HEK293 (cell line): ENCODE measurements around the gene PAX7.

Experiments used
- CTCF ChIA-PET: fragments of 350-600 bp; formaldehyde crosslinking; extraction: SDS; loops from one replicate; lab custom pipeline; 2021; ENCODE audit warnings: antibody characterized with exemption; lab: Yijun Ruan, JAX
- POLR2A ChIA-PET: fragments of 300-600 bp; formaldehyde crosslinking; extraction: SDS; loops from one replicate; lab custom pipeline; 2020; ENCODE audit warnings: antibody characterized with exemption, inconsistent platforms; lab: Yijun Ruan, JAX
- H3K27ac ChIP-seq: fragments of 200-500 bp; sonication (Bioruptor generic); 2 replicates; pipeline ENCODE4 v1.5.1; 2014; ENCODE audit warnings: low read depth, low read length, control low read depth, inconsistent platforms; ENCODE audit errors: extremely low read depth
- H3K36me3 ChIP-seq, 2 experiments: fragments of 200-500 bp in 1 of 2; sonication (Bioruptor generic) in 1 of 2; 1 replicate in 1 of 2; 2 replicates in 1 of 2; pipeline ENCODE4 v1.5.1; 2014 to 2017; ENCODE audit warnings: inconsistent platforms in 2 of 2, low read length in 2 of 2; ENCODE audit not compliant: control insufficient read depth in 2 of 2, insufficient read depth in 1 of 2
- H3K4me1 ChIP-seq: fragments of 200-500 bp; sonication (Bioruptor generic); 2 replicates; pipeline ENCODE4 v1.5.1; 2014; ENCODE audit warnings: mild to moderate bottlenecking, low read length, inconsistent platforms; ENCODE audit not compliant: control insufficient read depth, insufficient read depth
- H3K4me3 ChIP-seq: 2 replicates; pipeline ENCODE4 v1.5.1; 2011; ENCODE audit warnings: low read depth, mild to moderate bottlenecking, control low read depth, low read length, moderate library complexity
- H3K9me3 ChIP-seq: fragments of 200-500 bp; sonication (Bioruptor generic); 2 replicates; pipeline ENCODE4 v1.5.1; 2014; ENCODE audit warnings: low read depth, low read length, inconsistent platforms; ENCODE audit not compliant: control insufficient read depth, insufficient read depth
- MZF1 ChIP-seq: fragments of 450-650 bp; formaldehyde crosslinking; IDR thresholded peaks from 2 replicates; pipeline ENCODE4 v1.5.1; 2017; ENCODE audit warnings: missing biosample characterization, missing genetic modification characterization, borderline replicate concordance
- PRDM1 ChIP-seq: fragments of 450-650 bp; formaldehyde crosslinking; IDR thresholded peaks from 2 replicates; pipeline ENCODE4; 2016; ENCODE audit warnings: missing biosample characterization, missing genetic modification characterization
- ZBTB11 ChIP-seq: fragments of 450-650 bp; formaldehyde crosslinking; conservative IDR thresholded peaks from 2 replicates; pipeline ENCODE4 v1.5.1; 2016; ENCODE audit warnings: low read depth, missing biosample characterization, missing genetic modification characterization
- ZBTB44 ChIP-seq: fragments of 450-650 bp; IDR thresholded peaks from 2 replicates; pipeline ENCODE4 v1.5.1; 2018; ENCODE audit warnings: missing biosample characterization, mild to moderate bottlenecking, missing genetic modification characterization
- ZBTB49 ChIP-seq: fragments of 450-650 bp; formaldehyde crosslinking; IDR thresholded peaks from 2 replicates; pipeline ENCODE4 v1.5.1; 2016; ENCODE audit warnings: missing biosample characterization, missing genetic modification characterization, low read depth
- ZBTB8A ChIP-seq: fragments of 450-650 bp; formaldehyde crosslinking; IDR thresholded peaks from 2 replicates; pipeline ENCODE4 v1.5.1; 2016; ENCODE audit warnings: missing biosample characterization, missing genetic modification characterization
- ZNF391 ChIP-seq: fragments of 450-650 bp; formaldehyde crosslinking; IDR thresholded peaks from 2 replicates; pipeline ENCODE4 v1.5.1; 2016; ENCODE audit warnings: low read depth, missing biosample characterization, missing genetic modification characterization, borderline replicate concordance
- ZNF585B ChIP-seq: fragments of 450-650 bp; formaldehyde crosslinking; IDR thresholded peaks from 2 replicates; pipeline ENCODE4 v1.5.1; 2016; ENCODE audit warnings: missing biosample characterization, missing genetic modification characterization
- ZNF600 ChIP-seq: fragments of 450-650 bp; formaldehyde crosslinking; IDR thresholded peaks from 2 replicates; pipeline ENCODE4 v1.5.1; 2016; ENCODE audit warnings: missing biosample characterization, missing genetic modification characterization
- ZNF621 ChIP-seq: fragments of 450-650 bp; formaldehyde crosslinking; IDR thresholded peaks from 2 replicates; pipeline ENCODE4 v1.5.1; 2017; ENCODE audit warnings: missing biosample characterization, missing genetic modification characterization
- ZNF654 ChIP-seq: fragments of 450-650 bp; formaldehyde crosslinking; IDR thresholded peaks from 2 replicates; pipeline ENCODE4 v1.5.1; 2016; ENCODE audit warnings: low read depth, missing biosample characterization, missing genetic modification characterization
- ZNF670 ChIP-seq: fragments of 450-650 bp; formaldehyde crosslinking; IDR thresholded peaks from 2 replicates; pipeline ENCODE4 v1.5.1; 2016; ENCODE audit warnings: missing biosample characterization, missing genetic modification characterization, low read depth
- TF ChIP-seq, protein P1 (sequence below): fragments of 450-650 bp; formaldehyde crosslinking; IDR thresholded peaks from 2 replicates; pipeline ENCODE4 v1.5.1; 2016; ENCODE audit warnings: missing biosample characterization, missing genetic modification characterization
- TF ChIP-seq, protein P2 (sequence below): fragments of 450-650 bp; formaldehyde crosslinking; IDR thresholded peaks from 2 replicates; pipeline ENCODE4 v1.5.1; 2016; ENCODE audit warnings: missing biosample characterization, missing genetic modification characterization

Gene PAX7

DNA sequence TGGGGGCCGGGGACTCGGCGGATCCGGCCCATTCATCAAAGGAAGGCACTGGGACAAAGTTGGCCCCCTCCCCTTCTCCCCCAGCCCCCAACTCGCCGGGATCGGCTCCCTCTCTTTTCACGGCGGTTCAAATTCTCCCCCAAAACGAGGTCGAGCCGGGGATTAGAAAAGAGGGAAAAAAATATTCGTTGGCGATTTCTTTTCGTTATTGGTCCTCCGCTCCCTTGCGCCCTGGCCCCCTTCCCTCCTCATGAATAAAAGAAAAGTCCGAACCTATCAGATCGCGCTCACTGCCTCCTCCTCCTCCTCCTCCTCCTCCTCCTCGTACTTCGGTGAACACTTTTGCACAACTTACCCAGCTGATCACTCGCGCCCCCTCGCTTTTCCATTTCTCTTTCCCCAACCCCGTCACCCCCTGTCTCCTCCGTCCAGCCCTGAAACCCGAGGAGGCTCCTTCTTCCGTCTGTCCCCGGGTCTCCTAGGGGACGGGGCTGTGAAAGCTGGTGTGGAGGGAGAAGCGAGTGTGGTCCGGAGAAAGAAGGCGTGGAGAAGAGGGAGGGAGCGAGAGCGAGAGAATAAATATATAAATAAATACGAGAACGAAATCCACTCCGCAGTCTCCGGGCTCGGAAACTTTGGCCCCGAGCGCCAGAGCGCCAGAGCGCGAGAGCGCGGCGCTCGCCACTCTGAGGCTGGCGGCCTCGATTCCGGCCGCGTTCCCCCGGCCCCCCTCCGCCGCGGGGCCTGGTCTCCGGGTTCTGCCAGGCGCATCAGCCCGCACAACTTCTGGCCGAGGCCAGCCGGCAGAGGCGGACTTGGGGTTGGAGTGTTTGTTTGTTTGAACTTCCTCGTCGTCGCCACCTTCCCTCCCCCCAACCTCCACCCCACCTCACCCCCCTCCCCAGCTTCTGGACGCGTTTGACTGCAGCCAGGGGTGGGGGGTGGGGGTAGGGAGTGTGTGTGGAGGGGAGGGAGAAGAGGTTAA lies at the start of gene PAX7:
Gene PAX7, plus strand, starts transcription at position 336 of the 985 bp plus-strand sequence. CDS start 758 bp downstream, outside the sequence.
- H3K36me3 ChIP-seq: no peaks in the 10 kb centered on the region
- POLR2A ChIA-PET: interaction anchor here (1.1 kb wide), 1 partner anchor 24 kb away, joined by 3 read pairs; no protein-coding TSS in a partner anchor
- no peak within 1 kb of the TSS for H3K27ac ChIP-seq
- TF ChIP-seq MZF1 (tag by site-specific recombination) (no peak), PRDM1 (tag by site-specific recombination) (no peak), ZNF621 (tag by site-specific recombination) (no peak), ZBTB49 (no peak), ZNF670 (tag by site-specific recombination) (no peak), ZBTB44 (tag by site-specific recombination) (no peak), ZNF391 (tag by site-specific recombination) (no peak)
- peak within 1 kb of the TSS; percentile 45 for H3K4me3 ChIP-seq
- CTCF ChIA-PET: no interaction called here
- no peaks in the 10 kb centered on the region for H3K9me3 ChIP-seq
- H3K4me1 ChIP-seq: no peaks in the 10 kb centered on the region; the same call in 1 of the 2 replicates

DNA sequence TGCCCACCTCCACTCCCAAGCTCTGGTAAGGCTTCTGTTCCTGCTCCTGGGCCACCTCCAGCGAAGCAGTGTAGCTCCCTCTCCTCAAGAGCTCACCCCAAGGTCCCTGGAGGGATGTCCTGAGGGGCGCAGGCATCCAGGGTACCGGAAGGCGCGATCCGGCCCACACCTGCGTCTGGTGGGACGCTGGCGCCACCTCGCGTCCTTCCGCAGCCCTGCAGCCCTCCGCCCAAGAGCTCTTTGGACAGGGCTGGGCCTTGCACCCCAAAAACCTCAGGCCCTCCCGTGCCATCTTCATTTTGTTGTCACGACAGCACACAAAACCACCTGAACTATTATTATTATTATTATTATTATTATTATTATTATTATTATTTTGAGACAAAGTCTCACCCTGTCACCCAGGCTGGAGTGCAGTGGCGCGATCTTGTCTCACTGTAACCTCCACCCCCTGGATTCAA lies 49.2 kb upstream of the PAX7 start:
- no peaks in the 10 kb centered on the region for H3K36me3 ChIP-seq
- TF ChIP-seq ZNF585B (tag by site-specific recombination) (no peak), ZBTB11 (no peak), ZNF600 (tag by site-specific recombination) (no peak), ZNF654 (peak; percentile 60), ZBTB8A (tag by site-specific recombination) (peak; percentile 20; the same call in 1 of the 2 replicates)
- TF ChIP-seq, protein P1, sequence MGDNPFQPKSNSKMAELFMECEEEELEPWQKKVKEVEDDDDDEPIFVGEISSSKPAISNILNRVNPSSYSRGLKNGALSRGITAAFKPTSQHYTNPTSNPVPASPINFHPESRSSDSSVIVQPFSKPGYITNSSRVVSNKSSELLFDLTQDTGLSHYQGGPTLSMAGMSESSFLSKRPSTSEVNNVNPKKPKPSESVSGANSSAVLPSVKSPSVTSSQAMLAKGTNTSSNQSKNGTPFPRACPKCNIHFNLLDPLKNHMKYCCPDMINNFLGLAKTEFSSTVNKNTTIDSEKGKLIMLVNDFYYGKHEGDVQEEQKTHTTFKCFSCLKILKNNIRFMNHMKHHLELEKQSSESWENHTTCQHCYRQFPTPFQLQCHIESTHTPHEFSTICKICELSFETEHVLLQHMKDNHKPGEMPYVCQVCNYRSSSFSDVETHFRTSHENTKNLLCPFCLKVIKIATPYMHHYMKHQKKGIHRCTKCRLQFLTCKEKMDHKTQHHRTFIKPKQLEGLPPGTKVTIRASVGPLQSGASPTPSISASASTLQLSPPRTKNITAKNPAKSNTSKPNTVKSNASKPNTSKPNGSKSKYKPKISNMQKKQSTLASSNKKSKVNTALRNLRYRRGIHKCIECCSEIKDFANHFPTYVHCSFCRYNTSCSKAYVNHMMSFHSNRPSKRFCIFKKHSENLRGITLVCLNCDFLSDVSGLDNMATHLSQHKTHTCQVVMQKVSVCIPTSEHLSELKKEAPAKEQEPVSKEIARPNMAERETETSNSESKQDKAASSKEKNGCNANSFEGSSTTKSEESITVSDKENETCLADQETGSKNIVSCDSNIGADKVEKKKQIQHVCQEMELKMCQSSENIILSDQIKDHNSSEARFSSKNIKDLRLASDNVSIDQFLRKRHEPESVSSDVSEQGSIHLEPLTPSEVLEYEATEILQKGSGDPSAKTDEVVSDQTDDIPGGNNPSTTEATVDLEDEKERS (tag by site-specific recombination): no peak
- TF ChIP-seq, protein P2, sequence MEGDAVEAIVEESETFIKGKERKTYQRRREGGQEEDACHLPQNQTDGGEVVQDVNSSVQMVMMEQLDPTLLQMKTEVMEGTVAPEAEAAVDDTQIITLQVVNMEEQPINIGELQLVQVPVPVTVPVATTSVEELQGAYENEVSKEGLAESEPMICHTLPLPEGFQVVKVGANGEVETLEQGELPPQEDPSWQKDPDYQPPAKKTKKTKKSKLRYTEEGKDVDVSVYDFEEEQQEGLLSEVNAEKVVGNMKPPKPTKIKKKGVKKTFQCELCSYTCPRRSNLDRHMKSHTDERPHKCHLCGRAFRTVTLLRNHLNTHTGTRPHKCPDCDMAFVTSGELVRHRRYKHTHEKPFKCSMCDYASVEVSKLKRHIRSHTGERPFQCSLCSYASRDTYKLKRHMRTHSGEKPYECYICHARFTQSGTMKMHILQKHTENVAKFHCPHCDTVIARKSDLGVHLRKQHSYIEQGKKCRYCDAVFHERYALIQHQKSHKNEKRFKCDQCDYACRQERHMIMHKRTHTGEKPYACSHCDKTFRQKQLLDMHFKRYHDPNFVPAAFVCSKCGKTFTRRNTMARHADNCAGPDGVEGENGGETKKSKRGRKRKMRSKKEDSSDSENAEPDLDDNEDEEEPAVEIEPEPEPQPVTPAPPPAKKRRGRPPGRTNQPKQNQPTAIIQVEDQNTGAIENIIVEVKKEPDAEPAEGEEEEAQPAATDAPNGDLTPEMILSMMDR: peak; percentile 85
- TF ChIP-seq, all 188 proteins: peak for 3
- ChIA-PET POLR2A (interaction anchor here (0.8 to 0.9 kb wide), 2 partner anchors 25 to 227 kb away, joined by 3 read pairs; no protein-coding TSS in a partner anchor), CTCF (interaction anchor here (0.5 to 4.1 kb wide), 66 partner anchors 8 to 1455 kb away, joined by 3 to 30 read pairs (median 4); partner anchors contain the start of gene KLHDC7A)
- H3K27ac ChIP-seq: no peak overlapping the region
- no peaks in the 10 kb centered on the region for H3K4me1 ChIP-seq
- H3K9me3 ChIP-seq: no peaks in the 10 kb centered on the region
- H3K4me3 ChIP-seq: no peak overlapping the region
